IMR-90 (cell line): ENCODE results near the gene SHLD1. TPM values are rescaled to one million over a fixed set of nuclear protein-coding genes. Genes with fewer than 3 reads are reported as not detected.

Experiments used
- ATAC-seq: fragments of 200-7000 bp; cut with Tn5 transposase; 2 replicates; pipeline ENCODE4 v1.9.1; 2020; ENCODE audit warnings: low read depth, mild to moderate bottlenecking, moderate library complexity
- BruUV-seq: library from RNA; stranded (reverse); fragments of 400-500 nt; replicated peaks from 2 replicates; lab custom pipeline; 2021; lab: Mats Ljungman, UMichigan
- CTCF ChIA-PET: fragments of 300-600 bp; formaldehyde crosslinking; extraction: SDS; loops from one replicate; lab custom pipeline; 2021; ENCODE audit warnings: antibody characterized with exemption; lab: Yijun Ruan, JAX
- POLR2A ChIA-PET: fragments of 300-600 bp; sonication (Branson Sonifier 250); formaldehyde crosslinking; loops from one replicate; lab custom pipeline; 2022; ENCODE audit warnings: antibody characterized with exemption; ENCODE audit not compliant: unreplicated experiment; lab: Charles Lee
- DNase-seq: peaks from one replicate; pipeline ENCODE4 v3.0.0; 2013
- H2AFZ ChIP-seq: replicated peaks from 2 replicates; pipeline ENCODE3; 2013; ENCODE audit warnings: low read length, mild to moderate bottlenecking; ENCODE audit not compliant: poor library complexity
- H2AK5ac ChIP-seq: 2 replicates; pipeline ENCODE4 v1.6.1; 2013; ENCODE audit warnings: low read depth, low read length, inconsistent platforms
- H2AK9ac ChIP-seq: replicated peaks from 2 replicates; pipeline ENCODE3; 2013; ENCODE audit warnings: mild to moderate bottlenecking, low read depth, low read length, moderate library complexity; ENCODE audit not compliant: poor library complexity
- H2BK120ac ChIP-seq: 2 replicates; pipeline ENCODE4 v1.6.1; 2013; ENCODE audit warnings: low read depth, low read length, inconsistent platforms
- H2BK15ac ChIP-seq: 3 replicates; pipeline ENCODE4 v1.6.1; 2013; ENCODE audit warnings: low read depth, low read length, inconsistent platforms
- H2BK20ac ChIP-seq: 2 replicates; pipeline ENCODE4 v1.6.1; 2013; ENCODE audit warnings: low read depth, mild to moderate bottlenecking, inconsistent platforms, low read length, moderate library complexity
- H2BK5ac ChIP-seq: 2 replicates; pipeline ENCODE4 v1.6.1; 2013; ENCODE audit warnings: mild to moderate bottlenecking, low read depth, low read length, inconsistent platforms; ENCODE audit not compliant: poor library complexity, severe bottlenecking
- H3K14ac ChIP-seq: replicated peaks from 2 replicates; pipeline ENCODE4 v1.6.1; 2013; ENCODE audit warnings: low read depth, low read length, inconsistent platforms
- H3K18ac ChIP-seq: 2 replicates; pipeline ENCODE4 v1.6.1; 2013; ENCODE audit warnings: low read depth, low read length, control low read depth
- H3K23ac ChIP-seq: 2 replicates; pipeline ENCODE4 v1.6.1; 2013; ENCODE audit warnings: low read depth, low read length, inconsistent platforms
- H3K27ac ChIP-seq: 2 replicates; pipeline ENCODE4 v1.5.1; 2013; ENCODE audit warnings: mild to moderate bottlenecking, control low read depth, low read length; ENCODE audit not compliant: insufficient read depth
- H3K27me3 ChIP-seq: 2 replicates; pipeline ENCODE4 v1.6.1; 2013; ENCODE audit warnings: low read length; ENCODE audit not compliant: control insufficient read depth, insufficient read depth
- H3K36me3 ChIP-seq: 2 replicates; pipeline ENCODE4 v1.6.1; 2013; ENCODE audit warnings: low read length, mixed read lengths; ENCODE audit not compliant: control insufficient read depth, insufficient read depth
- H3K4ac ChIP-seq: 2 replicates; pipeline ENCODE4 v1.6.1; 2013; ENCODE audit warnings: low read depth, low read length, inconsistent platforms
- H3K4me1 ChIP-seq: 2 replicates; pipeline ENCODE4 v1.6.1; 2013; ENCODE audit warnings: low read length, mixed read lengths; ENCODE audit not compliant: control insufficient read depth, insufficient read depth
- H3K4me2 ChIP-seq: 2 replicates; pipeline ENCODE4 v1.6.1; 2013; ENCODE audit warnings: low read depth, mild to moderate bottlenecking, control low read depth, low read length, moderate library complexity
- H3K4me3 ChIP-seq: 2 replicates; pipeline ENCODE4 v1.5.1; 2013; ENCODE audit warnings: low read depth, mild to moderate bottlenecking, control low read depth, low read length, moderate library complexity; ENCODE audit not compliant: insufficient read depth
- H3K56ac ChIP-seq: 2 replicates; pipeline ENCODE4 v1.6.1; 2013; ENCODE audit warnings: low read length, inconsistent platforms; ENCODE audit not compliant: insufficient read depth; ENCODE audit errors: extremely low read depth
- H3K79me1 ChIP-seq, 2 experiments: 2 replicates each; pipeline ENCODE4 v1.6.1; 2013; ENCODE audit warnings: low read length in 2 of 2, inconsistent platforms in 1 of 2, low read depth in 1 of 2
- H3K9ac ChIP-seq: 2 replicates; pipeline ENCODE4 v1.6.1; 2013; ENCODE audit warnings: low read depth, low read length, control low read depth
- H3K9me1 ChIP-seq: 2 replicates; pipeline ENCODE4 v1.6.1; 2013; ENCODE audit warnings: low read length, inconsistent platforms; ENCODE audit not compliant: insufficient read depth
- H3K9me3 ChIP-seq: 2 replicates; pipeline ENCODE4 v1.6.1; 2013; ENCODE audit warnings: low read length; ENCODE audit not compliant: control insufficient read depth, insufficient read depth
- H4K20me1 ChIP-seq: 2 replicates; pipeline ENCODE4 v1.6.1; 2013; ENCODE audit warnings: low read length, inconsistent platforms; ENCODE audit not compliant: insufficient read depth
- H4K5ac ChIP-seq: 2 replicates; pipeline ENCODE4 v1.6.1; 2013; ENCODE audit warnings: mild to moderate bottlenecking, low read depth, low read length, control low read depth
- H4K8ac ChIP-seq, 2 experiments: 2 replicates each; pipeline ENCODE4 v1.6.1; 2013; ENCODE audit warnings: low read depth in 2 of 2, low read length in 2 of 2, control low read depth in 1 of 2, inconsistent platforms in 1 of 2
- H4K91ac ChIP-seq: 2 replicates; pipeline ENCODE4 v1.6.1; 2013; ENCODE audit warnings: low read depth, low read length, inconsistent platforms; ENCODE audit not compliant: insufficient read depth
- BHLHE40 ChIP-seq: fragments of 150-350 bp; IDR thresholded peaks from 2 replicates; pipeline ENCODE4 v1.6.1; 2016; ENCODE audit warnings: mild to moderate bottlenecking, low read depth, low read length
- CEBPB ChIP-seq: IDR thresholded peaks from 2 replicates; pipeline ENCODE4 v1.6.1; 2012; ENCODE audit warnings: low read depth, low read length, improper control_type of control experiment
- FOS ChIP-seq: fragments of 150-350 bp; IDR thresholded peaks from 2 replicates; pipeline ENCODE4 v1.6.1; 2016; ENCODE audit warnings: low read depth, low read length
- WGBS, 2 experiments: methylation state at CpG; one replicate each; pipeline versions ENCODE4 v1.1.5 to v1.1.7; 2013; ENCODE audit warnings: missing lambda C conversion rate in 2 of 2; ENCODE audit not compliant: insufficient read length in 1 of 2; ENCODE audit errors: extremely low coverage in 2 of 2; 5-methylcytosine and 5-hydroxymethylcytosine counted together
- dilution Hi-C: fragments of 300-500 bp; cut with HindIII; formaldehyde crosslinking; loops from one replicate; pipeline ENCODE4 v1.14.3; 2018; ENCODE audit warnings: low sequenced_read_pairs; ENCODE audit not compliant: unreplicated experiment
- in situ Hi-C: fragments of 300-500 bp; cut with MboI; formaldehyde crosslinking; loops from 3 replicates; pipeline ENCODE4 v1.14.3; 2019; ENCODE audit warnings: low sequenced_read_pairs, inconsistent platforms, mixed read lengths
- intact Hi-C: fragments of 100-400 bp; cut with micrococcal nuclease; formaldehyde crosslinking; loops from 2 replicates; pipeline ENCODE4 v1.10.0; 2022
- polyA plus RNA-seq, 3 experiments: library from polyadenylated mRNA; depleted of rRNA; stranded (reverse); fragments of >200 nt; gene quantifications; 2 replicates each; pipeline ENCODE4 v1.2.3, GENCODE V29; 2012; ENCODE audit warnings: low replicate concordance in 1 of 3
- total RNA-seq: library from RNA; depleted of rRNA; stranded (reverse); fragments of >200 nt; gene quantifications from 2 replicates; pipeline ENCODE4 v1.2.3, GENCODE V29; 2012
- TF ChIP-seq, protein P1 (sequence below): fragments of 150-350 bp; IDR thresholded peaks from 2 replicates; pipeline ENCODE4 v1.6.1; 2016; ENCODE audit warnings: low read depth, mild to moderate bottlenecking, low read length, moderate library complexity, borderline replicate concordance

SHLD1 gene
- total and polyA plus RNA-seq, 2 of the 4 experiments (the other 2 are of a cell fraction), result 2.6 to 3.0 TPM

DNA sequence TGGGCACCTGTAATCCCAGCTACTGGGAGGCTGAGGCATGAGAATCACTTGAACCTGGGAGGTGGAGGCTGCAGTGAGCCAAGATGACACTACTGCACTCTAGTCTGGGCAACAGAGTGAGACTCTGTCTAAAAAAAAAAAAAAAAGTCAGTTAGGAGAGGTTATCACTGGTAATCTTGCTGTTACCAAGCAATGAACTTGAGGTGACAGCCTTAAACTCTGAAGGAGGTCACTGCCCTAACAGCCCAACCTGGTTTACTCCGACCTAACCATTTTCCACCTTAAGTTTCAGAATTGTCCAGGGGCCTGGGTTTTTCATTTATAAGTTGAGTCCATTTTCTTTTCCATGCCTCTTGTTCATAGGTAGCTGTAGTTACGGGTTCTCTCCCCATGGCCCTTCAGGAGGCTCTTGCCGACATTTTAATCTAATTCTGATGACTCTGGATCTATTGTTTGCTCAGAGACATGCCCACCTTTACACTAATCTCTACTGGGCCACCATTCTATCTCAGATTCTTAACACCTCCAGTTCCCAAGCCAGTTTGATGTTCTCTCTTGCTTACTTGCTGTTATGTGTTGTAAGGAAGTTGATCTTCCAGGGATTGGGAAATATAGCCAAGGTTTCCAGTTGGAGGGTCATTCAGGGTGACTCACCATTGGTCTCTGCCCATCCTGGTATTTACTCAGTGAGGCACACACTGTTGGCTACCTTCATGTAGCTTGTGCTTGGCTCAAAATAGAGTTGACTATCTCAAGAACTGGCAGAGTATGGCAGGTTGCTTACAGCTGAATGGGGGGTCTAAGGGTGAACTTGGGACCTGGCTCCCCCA is 29.1 kb downstream of the SHLD1 start:
- peak; percentile 56 for DNase-seq

More for the DNA sequence above, 29.1 kb downstream of the SHLD1 start:
- no peak overlapping the region for H3K14ac ChIP-seq
- H2AFZ ChIP-seq, result no peak overlapping the region
- H4K91ac ChIP-seq, result no peak overlapping the region
- TF ChIP-seq FOS, result peak; percentile 48; the same call in 1 of the 2 replicates
- peak; percentile 66 for TF ChIP-seq CEBPB
- TF ChIP-seq BHLHE40, result no peak
- TF ChIP-seq, protein P1, sequence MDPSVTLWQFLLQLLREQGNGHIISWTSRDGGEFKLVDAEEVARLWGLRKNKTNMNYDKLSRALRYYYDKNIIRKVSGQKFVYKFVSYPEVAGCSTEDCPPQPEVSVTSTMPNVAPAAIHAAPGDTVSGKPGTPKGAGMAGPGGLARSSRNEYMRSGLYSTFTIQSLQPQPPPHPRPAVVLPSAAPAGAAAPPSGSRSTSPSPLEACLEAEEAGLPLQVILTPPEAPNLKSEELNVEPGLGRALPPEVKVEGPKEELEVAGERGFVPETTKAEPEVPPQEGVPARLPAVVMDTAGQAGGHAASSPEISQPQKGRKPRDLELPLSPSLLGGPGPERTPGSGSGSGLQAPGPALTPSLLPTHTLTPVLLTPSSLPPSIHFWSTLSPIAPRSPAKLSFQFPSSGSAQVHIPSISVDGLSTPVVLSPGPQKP, result no peak
- H3K4ac ChIP-seq, result no peak overlapping the region
- no peak overlapping the region for H2AK9ac ChIP-seq
- H4K5ac ChIP-seq, result no peak overlapping the region
- no peak overlapping the region for H2BK15ac ChIP-seq
- intact Hi-C loops (no loop called here), in situ Hi-C loops (loop anchor here (10.0 kb wide), 1 partner anchor 204 kb away; no protein-coding TSS in a partner anchor), dilution Hi-C loops (loop anchor here (25.0 kb wide), 1 partner anchor 192 kb away; no protein-coding TSS in a partner anchor)
- no peak overlapping the region for H3K18ac ChIP-seq
- H3K56ac ChIP-seq, result no peak overlapping the region
- H2BK120ac ChIP-seq, result no peak overlapping the region
- no peak overlapping the region for H3K23ac ChIP-seq
- H3K9me3 ChIP-seq, result no peaks in the 10 kb centered on the region
- H3K27me3 ChIP-seq, result no peaks in the 10 kb centered on the region
- no peaks in the 10 kb centered on the region for H4K20me1 ChIP-seq
- H3K27ac ChIP-seq, result no peak overlapping the region
- H3K9me1 ChIP-seq, result no peaks in the 10 kb centered on the region
- no peak overlapping the region for H2BK5ac ChIP-seq
- H2AK5ac ChIP-seq, result no peak overlapping the region
- ATAC-seq, result peak; percentile 60
- CTCF ChIA-PET, result interaction anchor here (0.6 to 1.2 kb wide), 3 partner anchors 9 to 249 kb away, joined by 3 to 5 read pairs (median 4); no protein-coding TSS in a partner anchor
- H3K79me1 ChIP-seq, result no peaks in the 10 kb centered on the region; a peak in 1 of 4 replicates
- BruUV-seq, result no TSS peak
- peaks cover 6% of the 10 kb centered on the region for H3K4me1 ChIP-seq
- H3K9ac ChIP-seq, result no peak overlapping the region
- no peak overlapping the region for H3K4me3 ChIP-seq
- H2BK20ac ChIP-seq, result no peak overlapping the region
- WGBS, 2 experiments, result no CpG with 5 or more reads among the region's 3 CpGs
- no peak overlapping the region for H4K8ac ChIP-seq
- POLR2A ChIA-PET, result interaction anchor here (0.6 kb wide), 1 partner anchor 35 kb away, joined by 5 read pairs; no protein-coding TSS in a partner anchor
- H3K36me3 ChIP-seq, result peaks cover 9% of the 10 kb centered on the region; the same call in 1 of the 2 replicates
- no peak overlapping the region for H3K4me2 ChIP-seq
